Nucleus accumbens (tissue), 56 donors: ENCODE results near the gene PDGFA.

Experiments used
- DNase-seq, 56 donors: peaks; one replicate each; lab custom pipeline; 2025; lab: John Stamatoyannopoulos, UW

The PDGFA gene

DNA sequence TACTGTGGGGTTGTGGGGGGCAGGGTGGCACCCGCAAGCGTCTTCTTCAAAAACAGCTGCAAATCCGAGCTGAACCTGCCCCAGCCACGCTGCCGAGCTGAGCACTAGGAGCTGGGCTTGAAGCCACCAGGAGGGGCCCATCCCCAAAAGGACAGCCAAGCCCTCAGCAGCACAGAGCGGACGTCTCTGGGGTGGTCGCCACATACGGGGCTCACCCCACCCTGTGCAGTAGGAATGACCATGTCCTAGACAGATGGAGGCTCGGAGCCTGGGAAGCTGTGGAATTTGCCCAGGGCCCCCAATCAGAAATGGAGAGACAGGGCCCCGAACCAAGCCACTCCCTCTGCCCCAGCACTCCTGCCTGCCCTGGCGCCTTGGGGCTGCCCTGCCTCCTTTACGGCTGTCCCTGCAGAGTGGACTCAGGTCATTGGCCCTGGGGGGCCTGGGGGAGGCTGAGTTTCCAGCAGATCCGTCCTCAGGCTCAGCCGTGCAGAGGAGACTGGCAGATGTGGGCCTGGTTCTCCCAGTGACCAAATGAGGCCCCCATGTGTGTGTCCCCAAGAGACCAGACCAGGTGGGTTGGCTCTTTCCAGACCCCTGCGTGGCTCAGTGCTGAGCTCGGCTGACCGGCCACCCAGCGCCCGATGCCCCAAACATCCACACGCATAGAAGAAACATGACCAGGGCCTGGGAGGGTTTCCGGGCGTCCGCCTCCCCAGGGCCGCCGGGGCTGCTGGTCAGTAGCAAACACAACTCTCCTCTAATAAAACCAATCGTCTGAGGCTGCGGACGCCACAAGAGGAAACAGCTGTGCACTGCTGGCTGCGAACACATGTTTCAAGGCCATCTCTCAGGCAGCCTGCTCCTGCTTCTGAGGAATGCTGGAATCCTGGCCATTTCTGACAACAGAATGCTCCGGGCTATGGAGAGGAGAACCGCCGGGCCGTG lies 54.9 kb downstream of the PDGFA start:
- DNase-seq: no peak

DNA sequence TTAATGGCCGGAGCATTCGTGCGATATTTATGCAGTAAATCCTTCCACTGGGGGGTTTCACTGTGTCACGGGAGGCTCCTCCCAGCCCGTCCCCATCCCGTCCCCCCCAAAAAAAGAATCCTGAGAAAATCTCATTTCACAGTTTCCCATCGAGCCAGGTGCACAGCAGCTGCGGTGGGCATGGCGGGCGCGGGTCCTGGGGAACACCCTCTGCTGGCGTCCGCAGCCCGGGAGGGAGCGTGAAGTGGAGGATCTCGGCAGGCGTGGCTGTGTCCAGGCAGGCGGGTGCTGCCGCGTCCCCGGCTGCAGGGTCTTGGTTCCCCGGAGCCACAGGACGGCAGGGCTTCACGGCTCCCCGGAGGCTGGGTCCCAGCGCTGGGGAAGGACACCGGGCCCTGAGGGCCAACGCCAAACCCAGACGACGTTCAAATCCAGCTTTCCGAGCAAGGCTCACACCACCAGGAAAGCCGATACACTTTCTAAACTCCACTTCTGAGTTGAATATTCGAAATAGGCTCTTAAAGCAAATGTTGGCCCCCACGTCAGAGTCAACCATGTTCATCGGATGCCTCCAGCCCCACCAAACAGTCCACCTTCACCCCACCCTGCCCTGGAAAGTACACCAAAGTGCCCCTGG lies 55.7 kb downstream of the PDGFA start:
- DNase-seq: no peak

DNA sequence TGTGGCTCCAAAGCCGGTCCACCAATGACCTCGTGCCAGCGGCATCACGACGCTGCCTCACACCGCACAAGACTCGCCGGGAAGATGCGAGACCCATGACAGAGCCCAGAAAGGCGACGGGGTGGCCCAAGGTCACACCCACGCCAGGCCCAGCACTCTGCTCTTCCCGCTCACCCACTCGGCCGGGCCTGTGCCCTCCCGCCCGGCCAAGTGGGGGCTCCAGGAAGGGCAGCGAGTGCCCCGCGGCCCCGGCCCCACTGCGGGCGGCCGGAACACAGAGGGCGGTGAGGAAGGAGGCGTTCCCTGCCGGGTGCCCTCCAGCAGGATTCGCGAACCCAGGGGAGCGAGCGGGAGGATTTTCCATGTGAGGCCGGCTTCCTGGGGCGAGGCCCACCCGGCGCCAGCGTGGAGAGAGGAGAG lies 56.3 kb downstream of the PDGFA start:
- no peak for DNase-seq

DNA sequence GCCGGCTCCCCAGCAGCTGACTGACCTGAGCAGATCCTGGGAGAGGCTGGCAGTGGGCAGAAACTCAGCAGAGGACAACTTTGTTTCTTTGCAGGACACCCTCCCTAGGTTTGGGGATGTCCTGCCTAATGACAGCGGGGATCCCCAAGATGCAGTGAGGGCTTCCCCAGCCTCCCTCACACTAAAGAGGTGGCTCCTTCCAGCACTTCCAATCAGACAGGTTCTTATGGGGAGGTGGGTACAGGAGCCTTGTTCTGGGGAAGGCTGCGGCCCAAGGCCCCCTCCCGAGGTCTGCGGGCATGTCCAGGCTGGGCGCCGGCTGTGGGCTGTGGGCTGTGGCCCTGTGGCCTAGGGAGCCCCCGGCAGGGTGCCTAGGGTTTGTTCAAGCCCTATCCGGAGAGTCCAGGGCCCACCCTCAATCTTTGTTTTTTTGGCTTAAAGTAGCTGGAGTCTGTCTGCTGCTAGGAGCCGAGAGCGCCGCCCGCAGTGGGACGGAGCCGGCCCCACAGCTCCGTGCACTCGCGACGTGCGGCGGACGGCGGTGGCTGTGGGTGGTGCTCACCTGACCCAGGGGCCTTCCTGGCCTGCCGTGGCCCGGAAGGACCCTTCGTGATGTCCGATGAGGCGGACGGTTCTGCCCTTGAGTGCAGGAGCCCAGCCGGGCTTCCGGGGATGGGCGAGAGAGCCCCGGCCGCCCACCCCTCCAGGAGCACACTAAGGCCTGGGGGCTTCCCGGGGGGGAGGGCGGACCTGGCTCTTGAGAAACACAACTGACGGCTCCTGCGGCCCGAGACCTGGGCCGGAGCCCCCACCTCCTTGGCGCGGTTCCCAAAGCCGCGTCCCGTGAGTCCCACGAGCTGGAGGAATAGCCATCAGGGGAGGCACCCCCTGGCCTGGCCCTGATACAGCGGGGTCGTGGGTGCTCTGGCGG lies 57.2 kb downstream of the PDGFA start:
- DNase-seq: no peak

DNA sequence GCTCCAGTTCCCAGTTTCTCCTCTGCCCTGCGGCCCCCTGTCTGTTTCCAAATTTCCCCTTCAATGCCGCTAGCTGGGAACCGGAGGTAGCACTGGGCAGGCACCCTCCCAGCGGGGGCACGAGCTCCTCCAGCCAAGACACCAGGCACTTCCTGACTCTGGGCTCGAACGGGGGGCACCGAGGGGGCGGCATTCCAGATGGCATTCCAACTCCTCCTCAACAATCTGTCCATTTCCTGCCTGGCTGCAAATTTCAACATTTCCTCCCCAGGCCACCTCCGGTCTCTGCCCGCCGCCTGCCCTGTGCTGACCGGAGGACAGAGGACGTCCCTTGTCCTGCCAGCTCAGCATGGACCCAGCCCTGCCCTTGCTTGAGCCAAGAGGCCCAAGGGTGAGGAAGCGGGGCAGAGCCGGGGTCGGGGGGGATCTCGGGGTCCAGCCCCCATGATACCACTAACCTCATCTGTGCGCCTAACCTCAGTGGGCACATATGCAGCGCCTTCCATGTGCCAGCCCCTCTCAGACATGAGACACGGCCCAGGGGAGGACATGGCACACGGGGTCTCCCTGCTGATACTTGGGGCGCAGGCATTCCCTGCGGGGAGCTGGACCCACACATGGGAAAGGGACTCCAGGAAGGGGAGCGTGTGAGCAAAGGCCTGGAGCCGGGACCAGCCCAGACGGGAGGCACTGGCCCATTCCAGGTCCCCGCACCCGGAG lies 58.0 kb downstream of the PDGFA start:
- no peak for DNase-seq

DNA sequence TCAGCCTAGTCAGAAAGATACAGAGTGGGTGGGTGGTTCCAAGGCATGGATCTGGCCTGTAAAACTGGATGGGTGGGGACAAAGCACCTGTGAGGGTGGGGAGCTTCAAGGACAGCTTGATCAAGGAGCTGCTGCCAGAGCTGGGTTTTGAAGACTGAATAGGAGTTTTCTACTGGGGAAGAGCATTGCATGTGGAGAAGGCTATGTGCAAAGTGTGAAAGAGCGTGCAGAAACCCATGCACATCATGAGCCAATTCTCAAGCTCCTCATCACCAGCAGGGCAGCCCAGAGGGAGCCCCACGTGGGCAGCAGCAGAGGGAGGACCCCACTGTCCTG lies 58.6 kb downstream of the PDGFA start:
- DNase-seq: no peak

DNA sequence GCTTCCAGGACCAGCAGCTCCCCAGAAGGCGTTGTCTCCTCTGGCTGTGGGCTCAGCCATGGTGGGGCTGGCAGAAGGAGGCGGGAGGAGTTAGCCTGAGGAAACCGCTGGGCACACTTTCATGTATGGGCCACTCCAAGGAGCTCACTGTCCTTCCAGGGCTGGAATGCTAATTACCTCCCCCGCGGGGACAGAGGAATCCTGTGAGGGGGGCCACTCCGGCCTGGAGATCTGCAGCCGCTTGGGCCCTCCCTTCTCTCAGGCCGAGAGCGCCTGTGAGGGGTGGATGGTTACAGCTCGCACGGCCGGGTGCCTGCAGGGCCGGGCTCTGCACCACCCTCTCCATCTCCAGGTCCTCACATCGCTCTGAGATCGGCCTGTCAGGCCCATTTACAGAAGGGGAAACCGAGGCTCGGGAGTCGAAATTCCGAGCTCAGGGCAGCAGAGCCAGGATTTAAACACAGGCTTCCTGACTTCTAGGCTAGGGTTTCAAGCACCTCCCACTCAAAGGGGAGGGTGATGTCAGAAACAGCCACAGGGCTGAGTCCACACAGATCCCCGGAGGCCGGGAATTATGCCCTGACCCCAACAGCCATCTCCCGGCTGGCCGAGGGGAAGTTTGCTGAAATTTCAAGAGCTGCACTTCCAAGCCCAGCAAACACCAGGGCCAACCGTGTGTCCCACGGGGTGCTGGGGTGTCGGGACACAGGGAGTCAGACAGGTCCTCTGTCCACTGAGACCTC lies 59.1 kb downstream of the PDGFA start:
- no peak for DNase-seq

DNA sequence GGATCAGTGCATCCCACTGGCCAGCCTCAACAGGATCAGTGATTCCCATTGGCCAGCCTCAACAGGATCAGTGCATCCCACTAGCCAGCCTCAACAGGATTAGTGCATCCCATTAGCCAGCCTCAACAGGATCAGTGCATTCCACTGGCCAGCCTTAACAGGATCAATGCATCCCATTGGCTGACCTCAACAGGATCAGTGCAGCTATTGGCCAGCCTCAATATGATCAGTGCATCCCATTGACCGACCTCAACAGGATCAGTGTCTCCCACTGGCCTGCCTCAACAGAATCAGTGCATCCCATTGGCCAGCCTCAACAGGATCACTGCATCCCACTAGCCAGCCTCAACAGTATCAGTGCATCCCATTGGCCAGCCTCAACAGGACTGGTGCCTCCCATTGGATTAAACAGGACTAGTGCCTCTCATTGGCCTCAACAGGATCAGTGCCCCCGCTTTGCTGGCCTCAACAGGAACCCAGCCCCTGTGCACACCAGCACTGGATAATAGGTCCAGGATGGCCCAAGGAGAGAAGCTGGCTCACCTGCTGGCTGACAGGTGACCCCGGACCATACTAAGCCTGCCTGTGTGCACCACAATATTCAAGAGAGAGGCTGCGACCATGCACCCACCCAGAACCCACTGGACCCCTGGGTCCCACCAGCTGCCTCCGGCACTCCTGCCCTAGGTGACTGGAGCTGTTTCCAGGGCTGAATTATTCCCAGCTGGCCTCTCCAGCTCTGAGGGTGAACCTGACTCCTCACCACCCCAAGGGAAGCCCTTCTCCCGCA lies 59.9 kb downstream of the PDGFA start:
- no peak for DNase-seq

DNA sequence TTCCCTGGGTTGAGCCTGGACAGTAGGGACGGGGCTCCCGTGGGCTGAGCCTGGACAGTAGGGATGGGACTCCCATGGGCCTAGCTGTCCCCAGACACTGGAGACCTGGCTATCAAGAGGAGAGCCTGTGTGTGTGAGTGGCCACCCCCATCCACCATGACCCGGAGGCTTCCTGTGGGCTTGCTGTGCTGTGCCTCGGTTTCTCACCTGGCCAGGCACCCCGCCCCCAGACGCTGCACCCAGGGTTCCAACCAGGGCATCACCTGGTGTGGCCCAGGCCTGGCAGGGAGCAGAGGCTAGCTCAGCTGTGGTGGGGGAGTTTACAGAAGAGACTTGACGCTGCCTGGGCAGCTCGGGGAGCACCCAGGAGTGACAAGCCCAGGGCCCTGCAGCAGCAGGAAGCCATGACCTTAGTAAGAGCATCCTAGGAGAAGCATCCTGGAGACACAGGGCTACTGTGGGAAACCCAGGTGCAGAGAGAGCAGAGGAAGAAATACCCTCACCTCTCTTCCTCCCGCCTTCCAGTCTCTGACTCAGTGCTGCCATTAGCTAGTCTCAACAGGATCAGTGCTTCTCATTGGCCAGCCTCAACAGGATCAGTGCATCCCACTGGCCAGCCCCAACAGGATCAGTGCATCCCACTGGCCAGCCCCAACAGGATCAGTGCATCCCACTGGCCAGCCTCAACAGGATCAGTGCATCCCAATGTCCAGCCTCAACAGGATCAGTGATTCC lies 61.0 kb downstream of the PDGFA start:
- DNase-seq: no peak

DNA sequence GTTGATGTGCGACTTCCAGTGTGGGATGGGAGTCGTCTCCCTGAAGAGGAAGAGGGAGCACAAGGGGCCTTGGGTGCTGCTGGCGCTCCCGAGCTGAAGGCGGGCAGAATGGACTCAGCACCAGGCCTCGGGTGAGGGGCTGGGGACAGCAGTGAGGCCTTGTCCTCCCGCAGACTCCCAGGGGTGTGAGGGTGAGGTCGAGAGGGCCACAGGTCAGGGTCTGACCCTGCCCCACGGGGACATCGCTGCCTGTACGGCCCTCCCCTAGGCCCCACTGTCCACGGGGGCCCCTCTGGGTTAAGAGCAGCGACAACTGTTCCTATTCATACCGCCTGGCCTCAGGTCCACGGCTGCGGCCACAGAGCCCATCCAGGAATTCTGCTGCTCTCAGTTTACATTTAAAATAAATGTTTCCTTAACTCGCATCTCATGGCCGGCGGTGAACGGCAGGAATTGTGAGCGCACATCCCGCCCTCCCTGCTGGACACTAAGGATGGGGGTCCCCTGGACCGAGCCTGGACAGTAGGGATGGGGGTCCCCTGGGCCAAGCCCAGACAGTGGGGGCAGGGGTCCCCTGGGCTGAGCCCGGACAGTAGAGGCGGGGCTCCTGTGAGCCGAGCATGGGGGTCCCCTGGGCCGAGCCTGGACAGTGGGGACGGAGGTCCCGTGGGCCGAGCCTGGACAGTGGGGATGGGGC lies 61.7 kb downstream of the PDGFA start:
- DNase-seq: no peak

DNA sequence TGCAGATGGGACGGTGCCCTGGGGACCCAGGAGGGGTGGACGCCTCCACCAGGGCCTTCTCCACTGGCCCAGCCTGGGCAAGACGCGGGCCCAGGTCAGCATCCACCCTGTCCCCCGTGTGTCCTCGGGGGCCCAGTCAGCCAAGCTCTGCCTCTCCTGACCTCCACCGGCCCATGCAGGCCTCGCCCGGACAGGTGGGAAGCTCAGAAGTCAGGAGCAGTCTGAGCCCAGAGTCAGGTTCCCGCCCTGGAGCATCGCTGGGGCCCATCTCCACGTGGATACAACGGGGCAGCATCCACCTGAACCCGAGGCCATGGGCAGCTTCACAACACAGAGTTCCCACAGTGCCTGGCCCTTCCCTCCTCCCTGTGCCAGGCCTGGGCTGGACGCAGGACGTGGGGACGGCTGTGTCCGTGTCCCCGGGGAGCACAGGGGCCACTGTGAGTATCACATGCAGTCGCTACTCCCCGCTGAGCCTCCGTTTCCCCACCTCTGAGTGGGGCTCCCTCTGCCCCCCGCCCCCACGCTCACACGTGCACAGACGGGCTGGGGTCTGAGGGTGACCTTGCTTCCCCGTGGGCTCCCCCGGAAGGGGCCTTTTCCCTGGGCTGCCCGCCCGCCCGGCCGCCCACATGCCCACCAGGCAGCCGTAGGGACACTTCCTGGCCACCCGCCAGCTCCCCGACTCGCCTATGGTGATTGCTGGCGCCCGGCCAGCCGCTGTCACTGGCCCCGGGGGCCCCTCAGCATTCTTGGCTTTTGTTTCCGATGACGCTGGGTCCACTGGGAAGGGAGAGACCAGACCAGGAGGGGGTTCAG lies 64.3 kb downstream of the PDGFA start:
- peak in 4 of 56 donors; percentile 22 to 49 (median 34) for DNase-seq

DNA sequence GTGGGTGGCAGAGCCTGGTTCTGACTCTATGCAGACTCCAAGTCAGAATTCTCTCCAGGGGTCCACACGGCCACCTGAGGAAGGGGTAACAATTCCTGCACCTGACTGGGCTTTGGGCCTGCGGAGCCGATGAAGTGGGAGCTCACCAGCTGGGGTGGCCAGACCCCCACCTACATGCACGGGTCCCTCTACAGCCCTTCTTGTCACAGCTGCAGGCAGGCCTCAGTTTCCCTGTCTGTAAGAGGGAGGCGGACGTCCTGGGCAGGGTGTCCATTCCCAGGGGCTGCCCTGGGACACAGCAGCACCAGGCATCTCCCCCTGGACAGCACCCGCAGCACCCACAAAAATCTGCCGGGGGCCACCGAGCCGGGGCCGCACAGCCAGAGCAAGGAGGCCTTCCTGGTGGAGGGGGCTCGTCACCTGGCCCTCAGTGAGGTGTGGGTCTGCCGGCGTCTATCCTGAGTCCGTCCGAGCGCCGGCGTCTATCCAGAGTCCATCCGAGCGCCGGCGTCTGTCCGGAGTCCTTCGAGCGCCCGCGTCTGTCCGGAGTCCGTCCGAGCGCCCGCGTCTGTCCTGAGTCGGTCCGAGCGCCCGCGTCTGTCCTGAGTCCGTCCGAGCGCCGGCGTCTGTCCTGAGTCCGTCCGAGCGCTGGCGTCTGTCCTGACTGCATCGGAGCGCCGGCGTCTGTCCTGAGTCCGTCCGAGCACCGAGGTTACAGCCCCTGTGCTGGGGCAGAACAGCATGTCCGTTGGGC lies 65.1 kb downstream of the PDGFA start:
- no peak for DNase-seq

DNA sequence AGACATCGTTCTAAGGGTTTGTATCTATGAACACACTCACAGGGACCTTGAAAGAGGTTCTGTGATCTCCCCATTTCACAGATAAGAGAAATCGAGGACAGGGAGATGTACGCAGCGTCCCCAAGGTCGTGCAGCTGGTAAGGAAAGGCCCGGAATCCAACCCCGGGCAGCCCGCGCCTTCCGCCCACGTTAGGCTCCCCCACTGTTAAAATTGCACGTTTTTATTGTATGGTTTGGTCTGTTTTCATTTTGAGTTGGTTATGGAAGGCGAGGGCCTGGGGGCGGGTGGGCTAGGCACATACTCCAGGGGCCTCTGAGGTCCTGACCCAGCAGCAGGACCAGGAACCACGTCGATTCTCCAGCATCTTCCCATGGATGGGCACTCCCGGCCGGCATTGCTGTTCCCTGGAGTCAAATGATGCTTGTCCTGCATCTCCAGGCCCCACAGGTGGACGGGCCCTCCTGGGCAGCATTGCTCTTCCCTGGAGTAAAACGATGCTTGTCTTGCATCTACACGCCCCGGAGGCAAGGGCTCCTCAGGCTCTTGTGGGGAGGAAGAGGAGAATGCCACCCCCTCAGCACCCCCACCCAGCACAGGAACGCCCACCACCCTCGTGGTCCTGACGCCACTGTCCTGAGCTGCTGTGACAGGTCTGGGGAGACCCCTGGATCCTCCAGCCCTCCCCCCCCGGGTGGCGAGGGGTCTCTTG lies 65.9 kb downstream of the PDGFA start:
- no peak for DNase-seq

DNA sequence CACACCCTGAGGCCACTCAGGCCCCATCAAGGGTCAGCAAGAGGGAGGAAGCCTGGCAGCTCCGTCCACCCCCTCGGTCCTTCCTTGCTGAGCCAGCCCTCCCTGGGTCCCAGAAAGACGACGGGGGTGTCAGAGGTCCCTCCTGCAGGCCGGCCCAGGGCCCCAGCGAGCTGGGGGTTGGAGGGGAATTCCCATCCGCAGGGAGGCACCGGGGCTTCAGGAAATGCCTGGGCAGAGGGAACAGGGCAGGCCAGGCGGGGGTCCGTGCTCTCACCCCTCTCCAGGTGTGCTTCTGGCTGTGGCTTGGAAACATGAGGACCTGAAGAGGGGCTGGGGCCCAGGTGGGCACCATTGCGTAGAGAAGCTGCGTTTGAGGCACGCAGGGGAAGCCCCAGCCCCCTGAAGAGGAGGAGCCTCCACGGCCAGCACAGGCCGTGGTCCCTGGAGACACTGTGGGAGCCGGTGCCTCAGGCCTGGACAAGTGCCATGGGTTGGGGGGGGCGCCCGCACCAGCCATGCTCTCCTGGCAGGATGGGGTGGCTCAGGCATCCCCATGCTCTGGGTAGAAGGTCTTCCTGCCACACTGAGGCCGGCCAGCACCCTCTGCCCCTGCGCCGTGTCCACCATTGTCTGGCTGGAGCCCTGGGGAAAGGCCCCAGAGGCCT lies 66.7 kb downstream of the PDGFA start:
- no peak for DNase-seq
